ENCODE results near the gene CCL16.

CCL16 gene

GRCh38 chr17:35936063-35936462 lies 45.2 kb downstream of the CCL16 start:
- DNase-seq (ENCODE audit: low spot score), result no peak

- no peak for DNase-seq (ENCODE audit: low spot score)
Observed at GRCh38 chr17:35934760-35935159, 46.5 kb downstream of the CCL16 start.

- no peak for DNase-seq (ENCODE audit: low spot score)
Observed at GRCh38 chr17:35932586-35932985, 48.7 kb downstream of the CCL16 start.

- peak; percentile 35 for DNase-seq (ENCODE audit: low spot score)
Observed at GRCh38 chr17:35931794-35932425, 49.4 kb downstream of the CCL16 start.

- DNase-seq (ENCODE audit: low spot score), result peak; percentile 6
Observed at GRCh38 chr17:35930211-35931065, 50.9 kb downstream of the CCL16 start, which contains the start of gene RDM1. Gene RDM1 (minus strand): TSS chr17:35930773. CDS start chr17:35930727, 46 bp downstream.

- DNase-seq (ENCODE audit: low spot score), result no peak
Observed at GRCh38 chr17:35927714-35928113, 53.6 kb downstream of the CCL16 start.

Data from pons (tissue), 1 donor.